ENCODE measurements around the gene NPY. TPM values are rescaled to one million over a fixed set of nuclear protein-coding genes. Genes with fewer than 3 reads are reported as not detected.

NPY gene
- polyA plus RNA-seq, 2 of the 4 experiments (the other 2 are of a cell fraction): not detected

DNA sequence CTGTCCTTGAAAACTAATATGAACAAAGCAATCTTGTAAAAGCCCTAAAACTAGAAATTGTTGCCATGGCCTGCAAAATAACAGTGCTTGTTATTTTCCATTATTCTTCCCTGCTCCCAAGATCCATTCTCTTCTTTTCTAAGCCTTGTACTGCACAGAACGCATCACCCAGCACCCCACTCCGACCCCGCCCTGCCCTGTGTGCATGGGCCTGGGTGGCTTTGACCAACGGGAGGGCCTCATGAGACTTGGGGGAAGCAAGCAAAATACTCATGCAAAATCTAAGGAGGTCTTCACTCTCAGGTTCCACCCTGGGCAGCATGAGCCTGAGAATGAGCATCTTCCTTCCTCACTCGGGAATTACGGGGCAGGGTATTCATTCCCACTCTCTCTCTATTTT is 32.4 kb downstream of the NPY start:
- FAIRE-seq: no peak
- TF ChIP-seq, protein P1, sequence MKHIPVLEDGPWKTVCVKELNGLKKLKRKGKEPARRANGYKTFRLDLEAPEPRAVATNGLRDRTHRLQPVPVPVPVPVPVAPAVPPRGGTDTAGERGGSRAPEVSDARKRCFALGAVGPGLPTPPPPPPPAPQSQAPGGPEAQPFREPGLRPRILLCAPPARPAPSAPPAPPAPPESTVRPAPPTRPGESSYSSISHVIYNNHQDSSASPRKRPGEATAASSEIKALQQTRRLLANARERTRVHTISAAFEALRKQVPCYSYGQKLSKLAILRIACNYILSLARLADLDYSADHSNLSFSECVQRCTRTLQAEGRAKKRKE (CRISPR knock-in tag; IDR thresholded peaks at IDR 0.05; ENCODE audit: low read depth): no peak
- TF ChIP-seq SREBF2 (IDR thresholded peaks at IDR 0.05) (no peak), EP300 (IDR thresholded peaks at IDR 0.05) (no peak), RAD21 (conservative IDR thresholded peaks at IDR 0.05 in 1 of 2, IDR thresholded peaks at IDR 0.05 in 1 of 2) (no peak), CBX8 (IDR thresholded peaks at IDR 0.05) (no peak)
- TF ChIP-seq, protein P2, sequence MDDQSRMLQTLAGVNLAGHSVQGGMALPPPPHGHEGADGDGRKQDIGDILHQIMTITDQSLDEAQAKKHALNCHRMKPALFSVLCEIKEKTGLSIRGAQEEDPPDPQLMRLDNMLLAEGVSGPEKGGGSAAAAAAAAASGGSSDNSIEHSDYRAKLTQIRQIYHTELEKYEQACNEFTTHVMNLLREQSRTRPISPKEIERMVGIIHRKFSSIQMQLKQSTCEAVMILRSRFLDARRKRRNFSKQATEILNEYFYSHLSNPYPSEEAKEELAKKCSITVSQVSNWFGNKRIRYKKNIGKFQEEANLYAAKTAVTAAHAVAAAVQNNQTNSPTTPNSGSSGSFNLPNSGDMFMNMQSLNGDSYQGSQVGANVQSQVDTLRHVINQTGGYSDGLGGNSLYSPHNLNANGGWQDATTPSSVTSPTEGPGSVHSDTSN (IDR thresholded peaks at IDR 0.05): no peak

DNA sequence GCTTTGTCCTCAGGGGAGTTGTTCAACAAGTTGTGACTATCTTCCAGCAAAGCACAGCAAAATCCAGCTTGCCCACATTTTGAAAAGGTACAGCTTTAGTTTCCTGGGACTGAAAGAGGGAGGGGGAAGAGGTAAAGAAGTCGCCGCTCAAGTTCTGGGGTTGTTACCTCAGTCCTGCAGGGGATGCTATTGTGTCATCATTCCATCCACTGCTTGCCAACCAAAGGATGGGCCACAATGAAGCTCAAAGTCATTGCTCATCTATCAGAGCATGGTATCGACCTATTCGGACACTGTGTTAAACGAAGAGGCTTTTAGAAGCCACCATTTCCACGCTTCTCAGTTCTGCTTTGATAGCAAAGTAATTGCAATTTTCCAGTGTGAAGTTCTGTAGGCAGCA is 34.3 kb downstream of the NPY start:
- FAIRE-seq: no peak
- Histone ChIP-seq H3K4me3 (no peak overlapping the region), H3K4me1 (no peaks in the 10 kb centered on the region), H3K4me2 (no peak overlapping the region), H3K27ac (no peak overlapping the region), H3K9me3 (no peaks in the 10 kb centered on the region)
- WGBS (ENCODE audit: missing lambda C conversion rate): 5% methylated on average over 6 of the region's 6 CpGs
- peak; percentile 6 to 31 for DNase-seq (ENCODE audit: low read depth in 1 of 2, low spot score in 1 of 2)
- ChIA-PET POLR2A (no interaction called here), CTCF (interaction anchor here (1.0 to 1.4 kb wide), 4 partner anchors 13 to 348 kb away, joined by 3 to 5 read pairs (median 4); no protein-coding TSS in a partner anchor)
- peak in 1 of 2 experiments; percentile 69; a peak in 3 of 6 replicates for ATAC-seq
- no peak for TF ChIP-seq PHF8 (IDR thresholded peaks at IDR 0.05; ENCODE audit: borderline replicate concordance, low read depth)
- no peak for TF ChIP-seq TFCP2L1 (CRISPR knock-in tag; IDR thresholded peaks at IDR 0.05)
- no peak for TF ChIP-seq NPAS2 (CRISPR knock-in tag; IDR thresholded peaks at IDR 0.05; ENCODE audit: borderline replicate concordance)
- TF ChIP-seq CEBPB (IDR thresholded peaks at IDR 0.05): no peak
- no peak for TF ChIP-seq FOXS1 (CRISPR knock-in tag; IDR thresholded peaks at IDR 0.05)
- TF ChIP-seq NR3C1 (IDR thresholded peaks at IDR 0.05): no peak
- TF ChIP-seq CHD4 (IDR thresholded peaks at IDR 0.05; ENCODE audit: borderline replicate concordance): no peak
- no peak for TF ChIP-seq HEYL (CRISPR knock-in tag; IDR thresholded peaks at IDR 0.05)
- TF ChIP-seq, protein P3, sequence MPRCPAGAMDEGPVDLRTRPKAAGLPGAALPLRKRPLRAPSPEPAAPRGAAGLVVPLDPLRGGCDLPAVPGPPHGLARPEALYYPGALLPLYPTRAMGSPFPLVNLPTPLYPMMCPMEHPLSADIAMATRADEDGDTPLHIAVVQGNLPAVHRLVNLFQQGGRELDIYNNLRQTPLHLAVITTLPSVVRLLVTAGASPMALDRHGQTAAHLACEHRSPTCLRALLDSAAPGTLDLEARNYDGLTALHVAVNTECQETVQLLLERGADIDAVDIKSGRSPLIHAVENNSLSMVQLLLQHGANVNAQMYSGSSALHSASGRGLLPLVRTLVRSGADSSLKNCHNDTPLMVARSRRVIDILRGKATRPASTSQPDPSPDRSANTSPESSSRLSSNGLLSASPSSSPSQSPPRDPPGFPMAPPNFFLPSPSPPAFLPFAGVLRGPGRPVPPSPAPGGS (IDR thresholded peaks at IDR 0.05): no peak
- no peak for TF ChIP-seq HOXA7 (CRISPR knock-in tag; IDR thresholded peaks at IDR 0.05)
- TF ChIP-seq RAD21 (conservative IDR thresholded peaks at IDR 0.05 in 1 of 2, IDR thresholded peaks at IDR 0.05 in 1 of 2): peak; percentile 28 to 55; a peak in 3 of 5 replicates
- no peak for TF ChIP-seq EP300 (IDR thresholded peaks at IDR 0.05)
- TF ChIP-seq, protein P4, sequence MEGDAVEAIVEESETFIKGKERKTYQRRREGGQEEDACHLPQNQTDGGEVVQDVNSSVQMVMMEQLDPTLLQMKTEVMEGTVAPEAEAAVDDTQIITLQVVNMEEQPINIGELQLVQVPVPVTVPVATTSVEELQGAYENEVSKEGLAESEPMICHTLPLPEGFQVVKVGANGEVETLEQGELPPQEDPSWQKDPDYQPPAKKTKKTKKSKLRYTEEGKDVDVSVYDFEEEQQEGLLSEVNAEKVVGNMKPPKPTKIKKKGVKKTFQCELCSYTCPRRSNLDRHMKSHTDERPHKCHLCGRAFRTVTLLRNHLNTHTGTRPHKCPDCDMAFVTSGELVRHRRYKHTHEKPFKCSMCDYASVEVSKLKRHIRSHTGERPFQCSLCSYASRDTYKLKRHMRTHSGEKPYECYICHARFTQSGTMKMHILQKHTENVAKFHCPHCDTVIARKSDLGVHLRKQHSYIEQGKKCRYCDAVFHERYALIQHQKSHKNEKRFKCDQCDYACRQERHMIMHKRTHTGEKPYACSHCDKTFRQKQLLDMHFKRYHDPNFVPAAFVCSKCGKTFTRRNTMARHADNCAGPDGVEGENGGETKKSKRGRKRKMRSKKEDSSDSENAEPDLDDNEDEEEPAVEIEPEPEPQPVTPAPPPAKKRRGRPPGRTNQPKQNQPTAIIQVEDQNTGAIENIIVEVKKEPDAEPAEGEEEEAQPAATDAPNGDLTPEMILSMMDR (IDR thresholded peaks at IDR 0.05): 0 out of 3 replicates have a peak, but pooled peaks have one; percentile 18
- TF ChIP-seq RFX5 (IDR thresholded peaks at IDR 0.05): no peak
- TF ChIP-seq SMC3 (IDR thresholded peaks at IDR 0.05): peak; percentile 18; the same call in 1 of the 3 replicates
- TF ChIP-seq ZC3H11A (IDR thresholded peaks at IDR 0.05): no peak
- no peak for TF ChIP-seq BHLHE40 (IDR thresholded peaks at IDR 0.05; ENCODE audit: low read depth, low read length)
- no peak for TF ChIP-seq RNF2 (IDR thresholded peaks at IDR 0.05; ENCODE audit: borderline replicate concordance, low read depth)
- TF ChIP-seq, protein P5, sequence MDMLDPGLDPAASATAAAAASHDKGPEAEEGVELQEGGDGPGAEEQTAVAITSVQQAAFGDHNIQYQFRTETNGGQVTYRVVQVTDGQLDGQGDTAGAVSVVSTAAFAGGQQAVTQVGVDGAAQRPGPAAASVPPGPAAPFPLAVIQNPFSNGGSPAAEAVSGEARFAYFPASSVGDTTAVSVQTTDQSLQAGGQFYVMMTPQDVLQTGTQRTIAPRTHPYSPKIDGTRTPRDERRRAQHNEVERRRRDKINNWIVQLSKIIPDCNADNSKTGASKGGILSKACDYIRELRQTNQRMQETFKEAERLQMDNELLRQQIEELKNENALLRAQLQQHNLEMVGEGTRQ (IDR thresholded peaks at IDR 0.05): no peak
- TF ChIP-seq FOSL2 (IDR thresholded peaks at IDR 0.05): no peak
- TF ChIP-seq FOSL2 (CRISPR knock-in tag; IDR thresholded peaks at IDR 0.05): no peak
- TF ChIP-seq, protein P1 (CRISPR knock-in tag; IDR thresholded peaks at IDR 0.05; ENCODE audit: low read depth): no peak
- TF ChIP-seq, protein P6, sequence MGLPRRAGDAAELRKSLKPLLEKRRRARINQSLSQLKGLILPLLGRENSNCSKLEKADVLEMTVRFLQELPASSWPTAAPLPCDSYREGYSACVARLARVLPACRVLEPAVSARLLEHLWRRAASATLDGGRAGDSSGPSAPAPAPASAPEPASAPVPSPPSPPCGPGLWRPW (IDR thresholded peaks at IDR 0.05): no peak
- TF ChIP-seq, protein P7, sequence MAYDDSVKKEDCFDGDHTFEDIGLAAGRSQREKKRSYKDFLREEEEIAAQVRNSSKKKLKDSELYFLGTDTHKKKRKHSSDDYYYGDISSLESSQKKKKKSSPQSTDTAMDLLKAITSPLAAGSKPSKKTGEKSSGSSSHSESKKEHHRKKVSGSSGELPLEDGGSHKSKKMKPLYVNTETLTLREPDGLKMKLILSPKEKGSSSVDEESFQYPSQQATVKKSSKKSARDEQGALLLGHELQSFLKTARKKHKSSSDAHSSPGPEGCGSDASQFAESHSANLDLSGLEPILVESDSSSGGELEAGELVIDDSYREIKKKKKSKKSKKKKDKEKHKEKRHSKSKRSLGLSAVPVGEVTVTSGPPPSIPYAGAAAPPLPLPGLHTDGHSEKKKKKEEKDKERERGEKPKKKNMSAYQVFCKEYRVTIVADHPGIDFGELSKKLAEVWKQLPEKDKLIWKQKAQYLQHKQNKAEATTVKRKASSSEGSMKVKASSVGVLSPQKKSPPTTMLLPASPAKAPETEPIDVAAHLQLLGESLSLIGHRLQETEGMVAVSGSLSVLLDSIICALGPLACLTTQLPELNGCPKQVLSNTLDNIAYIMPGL (CRISPR knock-in tag; IDR thresholded peaks at IDR 0.05; ENCODE audit: borderline replicate concordance): no peak
- TF ChIP-seq CHD2 (IDR thresholded peaks at IDR 0.05; ENCODE audit: low read length, partially characterized antibody): no peak
- TF ChIP-seq EHF (CRISPR knock-in tag; IDR thresholded peaks at IDR 0.05): no peak

More for the DNA sequence above, 32.4 kb downstream of the NPY start:
- no peak for ATAC-seq
- no peaks in the 10 kb centered on the region for H3K9me3 ChIP-seq
- no peak overlapping the region for H3K4me3 ChIP-seq
- DNase-seq (ENCODE audit: low read depth in 1 of 2, low spot score in 1 of 2): no peak
- 17% methylated on average over 6 of the region's 6 CpGs for WGBS (ENCODE audit: missing lambda C conversion rate)
- no peak overlapping the region for H3K27ac ChIP-seq
- POLR2A ChIA-PET: no interaction called here
- H3K4me2 ChIP-seq: no peak overlapping the region
- CTCF ChIA-PET: no interaction called here
- no peaks in the 10 kb centered on the region for H3K4me1 ChIP-seq
